MM.1S (cell line): ENCODE results near the gene CCDC63.

ENCODE experiments used
- EZH2 ChIP-seq: fragments of 300-600 bp; sonication (generic); optimal IDR thresholded peaks from 2 replicates; pipeline ENCODE3; 2017; ENCODE audit warnings: low read depth, mild to moderate bottlenecking, antibody characterized with exemption, low read length, mixed read lengths
- EZH2phosphoT487 ChIP-seq: fragments of 300-600 bp; sonication (generic); IDR thresholded peaks from 2 replicates; pipeline ENCODE4 v1.6.1; 2018; ENCODE audit warnings: antibody characterized with exemption, low read length
- TF ChIP-seq, protein P1 (sequence below): fragments of 300-600 bp; sonication (generic); IDR thresholded peaks from 2 replicates; pipeline ENCODE4 v1.5.1; 2016; ENCODE audit warnings: antibody characterized with exemption, low read length, mixed read lengths

DNA sequence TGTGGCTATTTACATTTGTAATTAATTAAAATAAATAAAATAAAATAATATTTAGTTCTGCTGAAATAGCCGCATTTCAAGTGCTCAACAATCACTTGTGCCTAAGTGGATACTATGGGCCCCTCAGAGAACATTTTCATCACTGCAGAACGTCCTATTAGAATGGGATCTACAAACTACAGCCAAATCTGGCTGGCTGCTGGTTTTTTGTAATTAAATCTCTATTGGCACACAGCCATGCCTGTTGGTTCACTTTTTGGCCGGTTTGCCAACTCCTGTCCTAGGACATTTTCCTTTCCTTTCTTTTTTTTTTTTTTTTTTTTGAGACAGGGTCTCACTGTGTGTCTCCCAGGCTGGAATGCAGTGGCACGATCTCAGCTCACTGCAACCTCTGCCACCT, 9.8 kb downstream of the CCDC63 start:
- TF ChIP-seq, protein P1, sequence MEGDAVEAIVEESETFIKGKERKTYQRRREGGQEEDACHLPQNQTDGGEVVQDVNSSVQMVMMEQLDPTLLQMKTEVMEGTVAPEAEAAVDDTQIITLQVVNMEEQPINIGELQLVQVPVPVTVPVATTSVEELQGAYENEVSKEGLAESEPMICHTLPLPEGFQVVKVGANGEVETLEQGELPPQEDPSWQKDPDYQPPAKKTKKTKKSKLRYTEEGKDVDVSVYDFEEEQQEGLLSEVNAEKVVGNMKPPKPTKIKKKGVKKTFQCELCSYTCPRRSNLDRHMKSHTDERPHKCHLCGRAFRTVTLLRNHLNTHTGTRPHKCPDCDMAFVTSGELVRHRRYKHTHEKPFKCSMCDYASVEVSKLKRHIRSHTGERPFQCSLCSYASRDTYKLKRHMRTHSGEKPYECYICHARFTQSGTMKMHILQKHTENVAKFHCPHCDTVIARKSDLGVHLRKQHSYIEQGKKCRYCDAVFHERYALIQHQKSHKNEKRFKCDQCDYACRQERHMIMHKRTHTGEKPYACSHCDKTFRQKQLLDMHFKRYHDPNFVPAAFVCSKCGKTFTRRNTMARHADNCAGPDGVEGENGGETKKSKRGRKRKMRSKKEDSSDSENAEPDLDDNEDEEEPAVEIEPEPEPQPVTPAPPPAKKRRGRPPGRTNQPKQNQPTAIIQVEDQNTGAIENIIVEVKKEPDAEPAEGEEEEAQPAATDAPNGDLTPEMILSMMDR: no peak
- TF ChIP-seq EZH2: no peak
- TF ChIP-seq EZH2phosphoT487: no peak
